Limb (tissue), 2 donors: ENCODE data around the gene MEX3D.
"Not testable (repeated sequence)": the region's sequence is repeated elsewhere in the genome, so short reads cannot be mapped to it uniquely, and the experiment has no call there.

Experiments
- DNase-seq, 2 donors: peaks; one replicate each; pipeline ENCODE4 v3.0.0-alpha.2; 2016; ENCODE audit errors: extremely low spot score in 2 of 2

The MEX3D gene

DNA sequence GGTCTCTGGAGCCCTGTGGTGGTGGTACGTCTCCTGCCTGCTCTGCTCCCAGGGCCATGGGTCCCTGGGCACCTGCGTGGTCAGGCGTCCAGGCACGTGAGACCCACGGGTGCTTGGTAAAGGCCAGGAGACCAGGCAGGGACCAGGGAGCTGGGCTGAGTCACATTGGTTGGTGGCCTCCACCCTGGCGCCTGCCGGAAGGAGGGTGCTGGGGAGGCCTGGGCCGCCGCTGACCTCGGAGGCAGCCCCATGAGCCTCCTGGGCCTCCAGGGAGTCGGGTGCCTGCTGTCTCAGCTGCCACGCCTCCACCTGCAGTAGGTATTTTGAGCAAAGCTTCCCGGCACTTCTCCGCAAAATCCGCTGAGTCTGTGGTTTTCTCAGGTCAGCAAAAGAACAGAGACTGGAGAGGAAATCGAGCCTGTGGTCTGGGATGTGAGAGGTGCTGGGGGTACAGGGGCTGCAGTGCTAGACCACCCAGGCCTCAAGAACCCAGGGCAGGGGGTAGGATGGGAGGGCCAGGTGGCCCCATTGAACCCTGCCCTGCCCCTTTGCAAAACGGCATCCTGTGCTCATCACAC is 47.8 kb downstream of the MEX3D start:
- no peak for DNase-seq

- DNase-seq, result not testable (repeated sequence)
Measured at GRCh38 chr19:1519802-1520201, 48.3 kb downstream of the MEX3D start.

DNA sequence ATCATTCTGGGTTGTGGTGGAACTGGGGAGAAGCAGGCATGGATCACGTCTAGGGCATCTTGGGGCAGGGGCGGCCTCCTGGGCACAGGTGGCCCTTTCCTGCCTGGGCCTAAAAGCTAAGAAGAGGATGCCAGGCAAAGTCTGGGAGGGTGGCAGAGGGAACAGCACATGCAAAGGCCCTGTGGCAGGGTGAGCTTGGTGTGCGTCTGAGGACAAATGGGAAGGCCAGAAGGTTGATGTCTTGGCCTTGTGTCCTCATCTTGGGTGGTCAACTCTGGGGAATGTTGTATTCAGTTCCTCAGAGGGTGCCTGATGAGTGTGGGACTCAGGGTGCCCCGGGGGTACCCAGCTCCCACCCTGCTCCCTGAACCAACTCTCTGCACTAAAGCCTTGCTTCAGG is 49.7 kb downstream of the MEX3D start:
- DNase-seq, result no peak

GRCh38 chr19:1516395-1516753 is 51.8 kb downstream of the MEX3D start:
- no peak for DNase-seq

DNA sequence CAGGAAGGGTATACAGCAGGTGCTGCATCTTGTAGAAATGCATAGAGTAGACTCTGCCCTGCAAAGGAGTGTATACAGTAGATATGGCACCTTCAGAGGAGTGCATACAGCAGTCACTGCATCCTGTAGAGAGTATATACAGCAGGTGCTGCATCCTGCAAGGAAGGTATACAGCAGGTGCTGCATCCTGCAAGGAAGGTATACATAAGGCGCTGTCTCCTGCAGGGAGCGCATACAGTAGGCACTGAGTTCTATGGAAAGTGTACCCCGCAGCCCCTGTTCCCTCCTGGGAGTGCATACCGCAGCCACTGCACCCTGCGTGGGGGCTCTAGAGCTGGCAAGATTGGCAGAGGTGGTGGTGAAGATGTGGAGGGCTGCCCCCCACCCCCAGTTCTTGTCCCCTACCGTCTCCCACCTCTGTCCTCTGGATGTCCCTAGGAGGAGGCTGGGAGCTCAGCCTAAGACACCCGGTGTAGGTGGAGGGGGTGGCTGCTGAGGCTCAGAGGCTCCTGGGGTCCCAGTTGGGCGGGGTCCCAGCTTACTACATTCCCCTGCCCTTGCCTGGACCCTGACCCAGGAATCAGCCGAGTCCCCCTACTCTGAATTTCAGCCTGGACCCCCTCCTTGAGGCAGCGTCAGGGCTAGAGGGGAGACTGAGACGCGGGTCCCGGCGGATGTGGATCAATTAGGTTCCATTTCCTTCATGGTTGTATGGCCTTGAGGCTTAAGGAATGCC is 53.0 kb downstream of the MEX3D start:
- no peak for DNase-seq

- DNase-seq, result no peak
Measured at GRCh38 chr19:1514295-1514661, 53.8 kb downstream of the MEX3D start.

DNA sequence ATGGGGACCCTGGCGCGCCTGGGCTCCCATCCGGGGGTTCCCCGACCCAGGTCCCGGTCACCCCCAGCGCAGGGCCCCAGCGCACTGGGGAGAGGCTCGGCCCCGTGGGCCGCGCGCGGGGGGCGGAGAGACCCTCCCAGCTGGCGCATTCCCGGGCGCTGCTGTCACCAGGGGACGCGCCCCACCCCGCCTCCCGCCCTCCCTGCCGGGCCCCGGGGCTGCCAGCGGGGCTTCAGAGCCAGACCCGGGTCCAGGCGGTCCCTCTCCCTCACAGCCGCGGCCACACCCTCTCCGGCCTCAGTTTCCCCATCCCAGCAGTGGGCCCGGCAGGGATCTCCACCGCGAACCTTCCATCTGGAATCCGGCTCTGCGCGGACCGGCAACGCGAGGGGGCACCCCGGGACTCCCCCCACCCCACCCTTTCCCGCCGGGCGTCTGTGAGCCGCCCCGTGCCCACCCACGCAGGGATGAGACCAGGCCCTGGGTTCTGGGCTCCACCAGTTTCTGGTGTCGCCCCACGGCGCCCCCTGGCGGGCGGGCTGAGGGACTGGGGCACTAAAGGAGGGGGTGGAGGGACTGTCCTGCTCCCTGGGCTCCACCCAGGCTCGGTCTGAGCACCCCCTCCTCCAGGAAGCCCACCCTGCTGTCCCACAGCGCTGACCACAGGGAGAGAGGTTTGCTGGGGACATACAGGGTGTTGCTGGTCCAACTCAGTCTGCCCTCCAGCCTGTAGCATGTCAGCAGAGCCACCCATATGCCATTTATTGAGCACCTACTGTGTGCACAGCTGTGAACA is 54.4 kb downstream of the MEX3D start:
- peak in 1 of 2 donors; percentile 63 for DNase-seq

DNA sequence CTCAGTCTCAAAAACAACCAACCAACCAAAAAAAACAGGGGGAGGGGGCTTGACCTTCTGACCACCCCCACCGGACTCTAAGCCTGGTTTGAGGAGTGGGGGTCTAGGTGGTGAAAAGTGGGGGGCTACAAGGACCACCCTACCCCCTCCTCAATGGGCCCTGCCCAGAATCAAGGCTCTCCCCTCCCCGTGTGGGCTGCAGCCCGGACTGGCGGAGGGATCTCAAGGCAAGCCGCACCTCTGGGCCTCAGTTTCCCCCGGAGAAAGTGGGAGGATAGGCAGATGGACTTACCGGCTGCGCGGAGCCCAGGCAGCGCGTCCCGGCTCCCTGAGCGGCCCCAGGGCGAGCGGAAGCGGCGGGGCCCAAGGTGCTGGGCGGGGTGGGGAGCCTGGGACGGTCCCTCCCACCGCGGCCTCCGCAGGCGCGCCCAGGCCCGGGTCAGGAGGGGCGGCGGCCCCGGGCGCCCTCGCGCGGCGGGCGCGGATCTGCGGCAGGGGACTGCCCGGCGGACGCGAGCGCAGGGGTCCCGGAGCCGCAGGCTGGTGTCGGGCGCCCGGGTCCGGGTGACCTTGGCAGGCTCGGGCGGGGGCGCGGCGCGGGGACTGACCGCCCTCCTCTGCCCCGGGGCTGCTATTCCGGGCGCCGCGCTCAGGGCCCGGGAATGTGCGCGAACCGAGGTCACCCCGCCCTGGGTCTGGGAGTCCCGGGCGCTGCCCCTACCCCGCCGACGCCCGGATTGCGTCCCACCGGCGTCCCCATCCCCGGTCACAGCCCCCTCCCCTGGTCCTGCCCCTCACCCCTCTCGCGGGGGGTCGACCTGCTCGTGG is 55.2 kb downstream of the MEX3D start, which contains the start of gene ADAMTSL5:
ADAMTSL5 (minus strand) TSS at position 349 of the 828 bp plus-strand sequence. CDS start 2,076 bp downstream, outside the sequence.
- DNase-seq, result no peak

DNA sequence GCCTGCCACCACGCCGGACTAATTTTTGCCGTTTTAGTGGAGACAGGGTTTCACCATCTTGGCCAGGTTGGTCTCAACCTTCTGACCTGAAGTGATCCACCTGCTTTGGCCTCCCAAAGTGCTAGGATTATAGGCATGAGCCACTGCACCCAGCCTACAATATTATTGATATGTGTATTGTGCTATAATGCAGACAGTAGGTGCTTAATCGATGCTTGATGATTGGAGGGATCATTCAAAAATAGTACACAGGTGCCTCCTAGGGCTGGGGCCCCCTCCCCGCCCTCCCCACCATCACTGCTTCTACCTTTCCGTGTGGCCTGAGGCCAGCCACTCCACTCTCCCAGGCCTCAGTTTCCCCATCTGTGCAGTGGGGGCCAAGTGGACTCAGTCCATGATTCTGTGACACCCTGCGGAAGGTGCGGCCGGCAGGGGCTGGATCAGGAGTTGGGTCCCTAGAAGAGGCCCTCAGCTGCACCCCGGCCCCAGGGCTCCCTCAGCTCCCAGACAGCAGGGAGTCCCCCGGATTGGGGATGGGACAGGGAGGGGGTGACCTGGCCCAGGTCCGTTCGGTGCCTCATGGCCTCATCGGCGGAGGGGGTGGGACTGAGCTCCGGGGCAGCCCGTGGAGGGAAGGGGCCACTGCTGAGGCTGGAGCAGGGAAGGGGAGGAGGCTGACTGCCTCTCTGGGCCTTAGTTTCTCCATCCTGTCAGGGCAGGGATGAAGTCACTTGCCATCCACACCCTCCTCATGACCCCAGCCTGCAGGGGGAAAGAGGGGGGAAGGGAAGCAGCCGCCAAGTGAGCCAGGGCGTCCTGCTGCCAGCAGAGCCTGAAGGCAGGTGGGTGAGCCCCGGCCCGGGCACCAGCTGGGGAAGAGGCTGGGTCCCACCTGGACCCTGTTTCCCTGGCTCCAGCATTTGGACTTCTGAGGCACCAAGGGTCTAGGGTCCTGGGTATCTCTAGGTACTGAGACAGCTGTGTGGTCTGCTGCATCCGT is 56.5 kb downstream of the MEX3D start:
- no peak for DNase-seq

DNA sequence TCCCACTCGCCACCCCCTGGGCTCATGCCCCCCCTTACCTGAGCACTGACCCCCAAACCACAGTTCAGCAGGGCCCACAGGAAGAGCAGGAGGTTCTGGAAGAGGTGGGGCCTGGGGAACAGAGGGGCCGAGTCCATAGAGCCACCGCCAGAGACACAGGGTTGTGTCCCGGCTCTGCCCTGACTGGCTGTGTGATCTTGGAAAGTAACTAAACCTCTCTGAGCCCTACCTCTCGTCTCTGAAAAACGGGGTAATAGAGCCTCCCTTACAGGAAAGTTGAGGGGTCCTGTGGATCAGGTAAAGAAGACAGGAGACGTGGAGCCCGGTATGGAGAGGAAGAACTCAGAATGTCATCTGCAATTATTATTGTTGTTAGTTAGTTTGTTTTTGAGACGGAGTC is 57.3 kb downstream of the MEX3D start:
- no peak for DNase-seq

- no peak for DNase-seq
Measured at GRCh38 chr19:1510442-1510806, 57.7 kb downstream of the MEX3D start.

- no peak for DNase-seq
Measured at GRCh38 chr19:1509602-1510441, 58.3 kb downstream of the MEX3D start.

DNA sequence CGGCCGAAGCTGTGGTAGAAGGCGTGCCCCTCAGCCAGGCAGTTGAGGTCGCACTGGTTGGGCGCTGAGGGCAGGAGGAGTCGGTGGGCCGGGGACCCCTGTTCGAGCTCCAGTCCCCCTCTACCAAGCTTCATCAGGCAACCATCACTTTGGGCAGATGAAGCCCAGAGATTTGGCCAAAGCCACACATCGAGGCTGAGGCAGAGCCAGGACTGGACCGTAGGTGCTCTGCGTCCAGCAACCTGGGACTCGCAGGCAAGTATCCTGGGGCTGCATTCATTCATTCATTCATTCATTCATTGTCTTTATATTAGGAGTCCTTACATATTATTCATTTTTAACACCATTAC is 59.6 kb downstream of the MEX3D start:
- no peak for DNase-seq

DNA sequence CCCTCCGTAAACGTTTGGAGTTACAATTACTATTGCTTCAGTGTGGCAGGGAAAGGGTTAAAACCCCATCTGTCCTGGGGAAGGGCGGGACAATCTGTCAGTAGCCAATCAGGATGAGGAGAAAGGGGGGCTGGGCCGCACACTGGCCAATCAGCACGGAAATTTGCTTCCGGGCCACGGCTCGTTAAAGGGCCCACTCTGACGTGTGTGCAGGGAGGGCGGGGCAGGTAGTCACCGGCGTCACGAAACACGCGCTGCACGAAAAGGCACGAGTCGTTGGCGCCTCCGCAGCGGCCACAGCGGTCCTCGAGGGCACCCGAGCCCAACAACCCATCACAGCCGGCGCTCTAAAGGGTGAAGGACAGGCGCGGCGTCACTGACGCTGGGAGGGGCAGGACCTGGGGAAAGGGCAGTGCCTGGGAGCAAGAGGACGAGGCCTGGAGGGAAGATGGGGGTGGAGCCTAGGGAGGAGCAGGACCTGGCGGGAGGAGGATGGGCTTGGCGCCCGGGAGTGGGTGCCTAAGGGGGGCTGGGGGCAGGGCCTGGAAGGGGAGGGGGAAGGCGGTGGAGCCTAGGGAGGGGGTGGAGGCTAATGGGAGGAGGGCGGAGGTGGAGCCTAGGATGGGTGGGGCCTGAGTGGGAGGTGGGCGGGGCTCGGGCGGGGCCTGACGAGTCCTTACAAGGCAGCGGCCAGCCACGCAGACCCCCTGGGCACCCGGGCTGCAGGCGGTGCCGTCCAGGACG is 60.2 kb downstream of the MEX3D start:
- DNase-seq, result peak; percentile 93 to 96

GRCh38 chr19:1507192-1507660 is 60.9 kb downstream of the MEX3D start:
- DNase-seq, result no peak

DNA sequence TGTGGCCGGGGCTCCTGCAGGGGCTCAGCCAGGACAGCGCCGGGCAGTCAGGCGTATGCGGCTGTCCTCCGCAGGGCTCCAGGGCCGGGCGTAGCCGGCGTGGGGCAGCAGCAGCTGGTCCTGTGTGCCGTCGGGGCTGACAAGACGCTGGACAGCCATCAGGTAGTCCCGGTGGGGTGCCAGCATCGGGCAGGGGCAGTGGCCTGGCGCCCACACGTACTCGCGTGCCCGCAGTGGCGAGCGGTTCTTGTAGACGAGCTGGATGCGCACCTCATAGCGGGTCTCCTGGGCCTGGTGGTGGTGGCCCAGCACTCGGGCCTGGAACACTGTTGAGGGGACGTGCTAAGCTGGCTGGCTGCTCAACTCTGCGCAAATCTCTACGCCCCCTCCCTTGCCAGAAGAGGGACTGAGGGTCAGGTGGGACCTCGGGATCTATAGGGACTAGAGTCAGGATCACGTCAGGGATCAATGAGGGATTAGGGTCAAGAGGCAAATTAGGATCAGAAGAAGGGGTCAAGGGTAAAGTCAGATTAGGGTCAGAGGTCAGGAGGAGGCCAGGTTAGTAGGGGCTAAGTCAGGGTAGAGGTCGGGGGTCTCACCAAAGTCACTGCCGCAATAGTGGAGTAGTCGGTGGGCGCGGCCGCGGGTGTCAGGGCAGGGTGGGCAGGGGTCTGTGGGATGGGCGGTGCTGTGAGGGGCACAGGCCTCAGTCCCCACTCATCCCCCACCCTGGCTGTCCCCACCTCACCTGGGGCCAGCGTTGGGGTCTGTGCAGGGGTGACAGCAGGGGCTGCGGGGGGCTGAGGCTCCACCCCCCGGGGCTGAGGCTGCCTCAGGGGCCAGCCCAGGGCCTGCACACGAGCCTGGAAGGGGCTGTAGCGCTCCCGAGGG is 61.9 kb downstream of the MEX3D start:
- DNase-seq, result no peak

- DNase-seq, result no peak
Measured at GRCh38 chr19:1505012-1505411, 63.1 kb downstream of the MEX3D start.
